DMS79 (cell line): ENCODE data around the gene DNAH8.

ENCODE experiments used
- DNase-seq: peaks from one replicate; lab custom pipeline; 2025; lab: John Stamatoyannopoulos, UW

DNAH8 gene

DNA sequence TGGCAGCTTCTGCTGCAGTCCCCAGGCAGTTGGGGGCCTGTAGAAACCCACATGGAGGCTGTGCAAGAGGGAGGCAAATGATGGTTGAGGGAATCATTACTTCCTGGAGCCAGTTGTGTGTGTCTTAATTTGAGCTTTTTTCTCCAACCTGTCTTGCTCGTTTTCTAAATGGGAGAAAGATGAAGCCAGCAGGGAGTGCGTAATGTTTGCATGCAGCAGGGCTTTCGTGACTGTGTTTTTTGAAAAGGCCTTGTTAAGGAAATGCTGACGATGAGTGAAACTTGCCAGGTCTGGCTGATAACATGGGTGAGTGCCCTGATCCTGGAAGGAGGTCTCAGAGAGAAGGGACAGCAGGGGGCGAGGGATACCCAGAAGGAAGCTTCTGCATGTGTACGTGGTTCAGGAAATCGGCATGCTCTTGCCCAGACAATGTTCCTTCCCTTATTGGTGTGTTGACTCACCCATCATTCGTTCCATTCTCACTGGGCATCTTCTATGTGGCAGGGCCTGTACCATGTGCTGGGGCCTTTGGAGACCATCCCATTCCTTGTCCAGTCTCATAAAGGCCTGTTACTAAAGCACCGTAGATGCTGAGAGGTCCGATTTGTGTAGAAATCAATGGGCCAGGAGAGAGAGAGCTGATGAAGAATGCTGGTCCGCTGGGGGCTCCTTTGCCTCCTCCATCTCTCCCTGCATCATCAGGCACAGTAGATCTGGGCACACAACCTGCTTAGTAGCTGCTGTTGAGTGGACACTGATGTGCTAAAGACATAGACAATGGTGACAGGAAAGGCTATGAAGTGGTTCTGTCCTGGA lies 360.9 kb downstream of the DNAH8 start:
- no peak for DNase-seq

DNA sequence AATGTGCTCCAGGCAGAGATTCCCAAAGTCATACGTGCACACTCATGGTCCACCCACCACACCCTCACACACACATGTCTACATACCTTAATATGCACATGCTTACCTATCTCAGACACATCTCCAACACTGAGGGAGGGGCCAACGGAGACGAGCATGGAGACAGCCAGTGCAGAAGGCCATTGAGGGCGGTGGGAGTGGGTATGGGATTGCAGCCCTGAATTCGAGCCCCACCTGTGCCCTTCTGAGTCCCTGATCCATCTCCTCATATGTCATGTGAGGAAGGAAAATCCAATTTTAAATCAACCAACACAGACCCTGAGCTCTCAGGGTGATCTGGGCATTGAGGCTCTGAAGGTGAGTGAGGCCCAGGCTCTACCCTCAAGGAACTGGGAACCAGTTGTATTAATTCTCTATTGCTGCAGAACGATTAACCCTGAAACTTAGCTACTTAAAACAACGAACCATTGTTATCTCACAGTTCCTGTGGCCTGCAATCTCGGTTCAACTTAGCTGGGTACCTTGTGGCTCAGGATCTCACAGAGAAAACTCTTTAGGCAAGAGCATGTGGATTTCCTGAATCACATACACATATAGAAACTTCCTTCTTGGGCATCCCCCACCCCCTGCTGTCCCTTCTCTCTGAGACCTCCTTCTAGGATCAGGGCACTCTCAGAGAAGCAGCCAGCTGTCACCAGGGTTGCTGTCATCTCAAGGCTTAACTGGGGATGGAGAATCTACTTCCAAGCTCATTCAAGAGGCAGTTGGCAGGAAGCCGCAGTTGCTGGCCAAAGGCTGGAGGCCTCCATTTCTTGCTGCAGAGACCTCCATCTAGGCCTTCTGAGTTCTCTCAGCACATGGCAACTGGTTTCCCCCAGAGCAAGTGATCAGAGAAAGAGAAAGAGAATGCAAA lies 361.8 kb downstream of the DNAH8 start:
- DNase-seq = no peak

DNA sequence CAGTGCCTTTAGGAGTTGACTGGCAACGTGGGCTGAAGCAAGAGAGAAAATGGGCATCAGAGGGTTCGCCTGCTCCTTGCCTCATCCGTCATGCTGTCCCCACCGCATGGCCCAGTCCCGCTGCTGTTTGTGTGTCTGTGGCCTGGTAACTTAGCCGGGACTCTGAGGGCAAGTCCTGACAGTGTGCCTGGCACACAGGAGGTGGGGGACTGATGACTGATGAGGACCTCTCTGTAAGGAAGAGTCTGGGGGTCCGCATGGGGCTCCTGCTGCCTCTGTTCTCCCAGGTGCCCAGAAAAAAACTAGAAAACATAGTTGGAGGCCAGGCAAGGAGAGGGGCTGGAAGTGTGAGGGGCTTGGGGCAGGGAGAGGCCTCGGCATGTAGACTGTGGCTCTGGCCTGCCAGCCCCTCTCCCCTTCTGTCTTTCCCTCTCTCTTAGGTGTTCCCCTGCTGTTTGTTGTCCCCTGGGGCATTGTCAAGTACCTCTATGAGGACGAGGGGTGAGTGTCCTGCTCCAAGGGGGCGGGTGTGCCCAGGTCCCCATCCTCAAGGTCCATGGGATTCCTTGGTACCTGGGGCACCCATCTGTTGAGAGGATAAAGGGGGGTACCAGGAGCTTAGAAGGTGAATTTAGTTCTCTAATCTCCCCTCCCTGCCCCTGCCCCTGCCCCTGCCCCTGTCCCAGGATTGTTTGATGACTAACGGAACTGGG lies 362.9 kb downstream of the DNAH8 start:
- no peak for DNase-seq

DNA sequence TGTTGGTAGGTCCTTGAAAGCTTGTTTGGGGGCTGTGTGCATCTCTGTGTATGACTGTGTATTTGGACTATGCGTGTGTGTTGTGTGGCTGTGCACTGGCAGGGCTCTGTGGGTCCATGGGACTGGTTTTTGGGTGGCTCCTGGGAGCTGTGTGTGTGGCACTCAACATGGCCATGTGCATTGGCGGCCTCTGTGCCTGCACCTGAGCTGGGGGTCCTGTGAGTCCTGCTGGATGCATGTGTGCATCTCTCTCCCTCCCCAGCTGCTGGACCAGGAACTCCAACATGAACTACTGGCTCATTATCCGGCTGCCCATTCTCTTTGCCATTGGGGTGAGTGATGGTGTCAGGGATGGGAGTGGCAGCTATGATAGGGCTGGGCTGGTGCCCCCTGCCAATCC lies 363.6 kb downstream of the DNAH8 start:
- DNase-seq = no peak

DNA sequence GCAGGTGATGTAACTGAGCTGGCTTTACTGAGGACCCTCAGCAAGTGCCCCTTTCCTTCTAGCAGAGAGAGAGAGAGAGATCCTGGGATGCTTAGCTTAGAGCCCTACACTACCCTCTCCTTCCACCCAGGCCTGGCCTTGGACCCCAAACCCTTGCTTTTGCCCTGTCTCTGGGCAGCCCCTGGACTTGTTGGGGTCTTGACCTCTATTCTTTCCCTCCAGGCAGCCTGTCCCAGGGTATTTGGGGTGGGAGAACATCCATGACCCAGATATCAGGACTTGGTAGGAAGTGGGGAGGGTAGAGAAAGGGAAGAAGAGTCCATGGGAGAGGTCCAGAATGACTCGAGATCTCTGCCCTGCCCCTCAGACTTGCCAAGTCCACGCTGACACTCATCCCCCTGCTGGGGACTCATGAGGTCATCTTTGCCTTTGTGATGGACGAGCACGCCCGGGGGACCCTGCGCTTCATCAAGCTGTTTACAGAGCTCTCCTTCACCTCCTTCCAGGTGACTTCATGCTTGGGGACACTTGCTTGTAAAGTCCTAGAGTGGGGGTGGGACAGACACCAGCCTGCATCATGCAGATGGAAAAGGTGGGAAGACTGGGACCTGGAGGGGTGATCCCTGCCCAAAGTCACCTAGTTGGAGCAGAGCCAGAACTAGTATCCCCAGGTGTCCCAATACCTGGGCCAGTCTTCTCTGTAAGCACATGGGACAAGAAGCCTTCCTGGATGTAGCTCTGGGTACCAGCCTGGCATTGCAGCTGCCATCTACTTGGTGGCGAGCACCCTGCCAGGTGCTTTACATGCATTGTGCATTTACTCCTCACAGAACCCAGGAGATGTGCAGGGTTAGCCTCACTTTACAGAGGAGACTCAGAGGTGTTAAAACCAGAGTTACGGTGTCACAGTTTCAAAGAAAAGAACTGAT lies 364.4 kb downstream of the DNAH8 start:
- DNase-seq = no peak
